ENCODE measurements around the gene ADCY5.

The ADCY5 gene

DNA sequence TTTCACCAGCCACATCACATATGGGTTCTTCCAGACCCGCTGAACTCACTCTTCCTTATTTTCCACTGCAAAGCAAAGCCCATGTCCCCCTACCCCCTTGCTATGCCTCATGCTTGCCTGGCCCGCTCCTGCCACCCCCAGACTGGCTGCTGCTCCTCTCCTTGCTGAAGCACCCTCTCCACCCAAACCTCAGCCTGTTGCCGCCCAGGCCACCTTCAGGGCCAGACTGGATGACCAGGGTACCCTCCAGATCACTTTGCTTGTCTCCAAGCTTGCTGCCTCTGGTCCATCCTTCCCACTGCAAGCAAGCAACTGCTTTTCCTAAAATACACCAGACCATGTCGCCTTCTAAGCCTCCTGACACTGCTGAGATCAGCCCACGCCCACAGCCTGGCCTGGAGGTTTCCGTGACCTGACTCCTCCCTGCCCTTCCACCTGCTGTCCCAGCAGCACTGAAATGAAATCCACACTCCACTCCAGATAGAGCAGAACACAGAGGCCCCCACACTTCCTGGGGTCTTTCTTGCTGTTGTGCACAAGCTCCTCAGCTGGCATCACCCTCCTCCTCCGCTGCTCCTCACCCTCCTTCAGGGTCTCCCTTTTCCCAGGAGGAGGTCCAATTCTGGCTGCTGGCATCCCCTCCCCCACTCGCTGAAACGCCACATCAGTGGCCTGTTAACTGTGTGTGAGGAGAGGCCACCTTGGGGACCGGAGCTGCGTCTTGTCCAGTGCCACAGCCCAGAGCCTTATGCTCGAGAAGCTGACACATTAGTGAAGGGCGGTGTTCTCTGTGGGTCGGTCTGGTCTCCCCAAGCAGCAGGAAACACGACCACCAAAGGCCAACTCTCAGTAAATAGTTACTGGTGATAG, 99.1 kb downstream of the ADCY5 start:
- TF ChIP-seq POLR2A (IDR thresholded peaks at IDR 0.05; ENCODE audit: low read depth, low read length), result no peak
- TF ChIP-seq TAF1 (IDR thresholded peaks at IDR 0.05; ENCODE audit: borderline replicate concordance, low read depth, low read length), result no peak
- no peak for TF ChIP-seq POLR2AphosphoS5 (IDR thresholded peaks at IDR 0.05; ENCODE audit: low read depth, low read length)
- no peak for FAIRE-seq
- no peak for DNase-seq (ENCODE audit: insufficient read length)

DNA sequence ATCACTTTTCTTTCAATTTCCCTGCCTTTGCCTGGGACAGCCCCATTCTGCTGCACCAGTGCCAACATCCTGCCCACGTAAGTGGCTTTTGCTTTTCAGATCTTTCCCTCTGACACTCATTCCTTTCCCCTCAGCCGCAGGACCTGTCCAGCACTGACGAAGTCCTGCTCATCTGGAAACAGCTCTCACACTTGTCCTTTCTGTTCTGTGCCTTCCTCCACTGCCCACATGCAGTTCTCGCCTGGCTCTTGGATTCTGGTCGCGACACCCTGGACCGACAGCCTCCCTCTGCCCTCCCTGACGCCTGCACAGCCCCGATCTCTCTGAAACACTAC, 99.7 kb downstream of the ADCY5 start:
- FAIRE-seq, result no peak
- DNase-seq (ENCODE audit: insufficient read length), result no peak
- TF ChIP-seq TAF1 (IDR thresholded peaks at IDR 0.05; ENCODE audit: borderline replicate concordance, low read depth, low read length) (no peak), POLR2AphosphoS5 (IDR thresholded peaks at IDR 0.05; ENCODE audit: low read depth, low read length) (no peak), POLR2A (IDR thresholded peaks at IDR 0.05; ENCODE audit: low read depth, low read length) (no peak)

DNA sequence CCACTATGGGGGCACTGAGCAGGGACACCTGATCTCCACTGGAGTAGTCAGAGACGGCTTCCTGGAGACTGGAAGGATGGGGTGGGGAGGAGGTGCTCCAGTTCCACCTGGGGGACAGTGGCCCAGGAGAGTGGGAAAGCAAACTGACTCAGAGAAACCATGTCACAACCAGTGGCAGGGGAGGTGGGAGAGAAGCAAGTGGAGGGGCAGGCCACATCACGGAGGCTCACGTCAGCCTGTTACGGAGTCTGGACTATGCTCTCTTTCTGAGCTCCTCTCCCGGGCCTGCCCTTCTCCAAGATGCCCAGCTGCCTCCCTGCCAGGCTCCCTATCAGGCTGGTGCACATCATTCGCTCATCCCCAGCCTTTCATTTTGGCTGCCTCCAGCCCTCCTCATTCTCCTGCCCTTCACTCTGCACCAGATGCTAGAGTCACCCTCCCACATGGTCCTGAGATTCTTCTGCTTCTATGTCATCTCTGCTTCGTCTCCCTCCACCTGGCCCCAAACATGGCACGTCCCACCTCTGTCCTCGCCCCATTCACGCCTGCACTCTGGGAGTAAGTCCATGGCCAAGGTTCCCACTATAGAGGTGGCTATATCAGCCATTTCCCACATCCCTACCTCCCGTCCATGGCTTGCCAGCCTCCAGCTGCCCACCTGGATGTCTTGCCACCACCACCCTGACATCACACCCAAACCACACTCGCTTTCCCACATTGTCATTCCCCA, 100.3 kb downstream of the ADCY5 start:
- FAIRE-seq (no peak), DNase-seq (ENCODE audit: insufficient read length) (no peak)
- TF ChIP-seq POLR2AphosphoS5 (IDR thresholded peaks at IDR 0.05; ENCODE audit: low read depth, low read length), result no peak
- no peak for TF ChIP-seq TAF1 (IDR thresholded peaks at IDR 0.05; ENCODE audit: borderline replicate concordance, low read depth, low read length)
- TF ChIP-seq POLR2A (IDR thresholded peaks at IDR 0.05; ENCODE audit: low read depth, low read length), result no peak

DNA sequence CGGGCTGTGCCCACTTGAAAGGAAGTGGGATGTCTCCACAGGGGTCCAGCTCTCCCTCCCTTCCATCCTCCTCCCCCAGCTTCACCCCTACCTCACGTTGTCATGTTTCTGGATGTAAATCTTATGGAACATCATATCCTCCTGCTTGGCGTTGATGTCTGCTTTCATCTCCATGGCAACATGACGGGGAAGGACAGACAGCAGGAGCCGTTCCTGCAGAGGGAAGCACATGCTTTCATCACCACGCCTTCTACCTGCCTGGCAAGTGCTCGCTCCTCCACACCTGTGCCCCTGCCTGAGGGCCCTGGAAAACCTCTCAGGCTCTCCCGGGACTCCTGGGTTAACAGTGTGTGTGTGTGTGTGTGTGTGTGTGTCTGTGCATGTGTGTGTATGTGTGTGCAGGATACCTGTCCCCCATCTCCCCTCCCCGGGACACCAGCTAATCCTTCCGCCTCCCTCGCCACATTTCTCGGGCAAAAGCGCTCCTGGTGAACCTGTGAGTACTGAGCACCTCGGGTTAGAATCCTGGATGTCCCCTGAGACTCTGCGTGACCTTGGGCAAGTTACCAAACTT, 101.1 kb downstream of the ADCY5 start:
- FAIRE-seq (no peak), DNase-seq (ENCODE audit: insufficient read length) (no peak)
- TF ChIP-seq TAF1 (IDR thresholded peaks at IDR 0.05; ENCODE audit: borderline replicate concordance, low read depth, low read length) (no peak), POLR2AphosphoS5 (IDR thresholded peaks at IDR 0.05; ENCODE audit: low read depth, low read length) (no peak), POLR2A (IDR thresholded peaks at IDR 0.05; ENCODE audit: low read depth, low read length) (no peak)

DNA sequence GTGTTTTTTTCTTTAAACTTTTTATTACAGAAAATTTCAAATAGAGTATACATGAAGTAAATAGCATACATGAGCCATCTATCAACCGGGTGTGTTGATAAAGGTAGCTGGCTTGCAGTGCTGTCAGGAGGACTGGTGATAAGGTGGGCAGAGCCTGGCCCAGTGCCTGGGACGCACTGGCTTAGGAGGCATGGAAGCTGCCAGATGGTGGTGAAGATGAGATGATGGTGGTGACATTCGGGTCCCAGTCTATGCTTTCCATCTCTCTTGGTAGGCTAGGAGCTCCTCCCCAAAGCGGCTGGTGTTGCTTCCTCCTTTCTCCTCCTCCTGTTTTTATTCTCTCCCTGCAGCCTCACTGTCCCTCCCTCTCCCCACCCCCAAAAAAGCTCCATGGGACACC, 101.7 kb downstream of the ADCY5 start:
- no peak for DNase-seq (ENCODE audit: insufficient read length)
- FAIRE-seq, result no peak
- TF ChIP-seq POLR2AphosphoS5 (IDR thresholded peaks at IDR 0.05; ENCODE audit: low read depth, low read length), result no peak
- no peak for TF ChIP-seq POLR2A (IDR thresholded peaks at IDR 0.05; ENCODE audit: low read depth, low read length)
- no peak for TF ChIP-seq TAF1 (IDR thresholded peaks at IDR 0.05; ENCODE audit: borderline replicate concordance, low read depth, low read length)

DNA sequence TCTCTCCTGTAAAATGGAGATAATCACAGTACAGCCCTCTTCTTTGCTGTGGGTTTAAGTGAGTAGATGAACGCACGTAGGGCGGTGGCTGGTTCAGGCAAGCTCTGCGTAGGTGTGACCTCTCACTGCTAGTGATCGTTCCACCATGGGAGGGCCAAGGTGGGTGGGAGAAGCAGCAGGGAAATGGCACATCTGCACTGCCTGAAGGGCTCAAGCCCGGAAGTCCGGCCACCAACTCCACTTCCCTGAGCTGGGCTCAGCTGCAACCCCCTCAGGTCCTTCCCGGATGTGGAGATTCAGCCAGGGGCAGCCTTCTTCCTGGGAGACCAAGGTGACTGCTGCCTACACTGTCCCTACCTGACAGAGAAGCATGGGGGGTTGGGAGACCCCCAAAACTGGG, 102.9 kb downstream of the ADCY5 start:
- no peak for DNase-seq (ENCODE audit: insufficient read length)
- TF ChIP-seq TAF1 (IDR thresholded peaks at IDR 0.05; ENCODE audit: borderline replicate concordance, low read depth, low read length), result no peak
- no peak for TF ChIP-seq POLR2A (IDR thresholded peaks at IDR 0.05; ENCODE audit: low read depth, low read length)
- no peak for TF ChIP-seq POLR2AphosphoS5 (IDR thresholded peaks at IDR 0.05; ENCODE audit: low read depth, low read length)
- FAIRE-seq, result no peak

DNA sequence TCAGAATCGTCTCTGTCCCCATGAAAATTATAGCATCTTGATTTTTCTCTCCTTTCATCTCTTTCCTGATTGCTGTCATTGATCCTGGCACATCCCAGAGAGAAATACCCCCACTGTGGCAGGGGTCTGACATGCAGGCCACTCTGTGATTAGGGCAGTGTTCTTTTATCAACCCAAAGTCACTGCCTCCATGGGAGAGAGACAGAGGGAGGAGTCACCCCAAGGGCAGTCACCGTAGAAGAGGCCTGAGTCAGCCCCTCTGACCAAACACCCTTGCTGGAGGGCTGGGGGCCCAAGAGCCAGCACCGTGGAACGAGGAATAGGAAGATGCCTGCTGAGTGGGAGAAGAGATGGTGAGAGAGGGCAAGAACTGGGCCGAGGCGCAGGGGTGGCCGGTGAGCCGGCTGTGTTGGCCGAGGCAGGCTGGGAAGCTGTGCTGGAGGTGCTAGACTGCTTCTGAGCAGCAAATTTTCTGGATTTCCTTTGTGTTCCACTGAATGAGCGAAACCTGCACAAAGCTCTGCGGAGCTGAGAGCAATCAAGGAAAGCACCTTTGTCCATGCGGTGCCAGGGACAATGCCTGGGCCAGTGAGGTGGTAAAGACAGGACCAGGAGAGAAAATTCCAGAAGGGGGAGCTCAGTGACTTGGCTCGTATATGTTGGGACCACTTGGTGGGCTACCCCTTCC, 103.8 kb downstream of the ADCY5 start:
- no peak for DNase-seq (ENCODE audit: insufficient read length)
- no peak for FAIRE-seq
- TF ChIP-seq POLR2AphosphoS5 (IDR thresholded peaks at IDR 0.05; ENCODE audit: low read depth, low read length) (no peak), TAF1 (IDR thresholded peaks at IDR 0.05; ENCODE audit: borderline replicate concordance, low read depth, low read length) (no peak), POLR2A (IDR thresholded peaks at IDR 0.05; ENCODE audit: low read depth, low read length) (no peak)

DNA sequence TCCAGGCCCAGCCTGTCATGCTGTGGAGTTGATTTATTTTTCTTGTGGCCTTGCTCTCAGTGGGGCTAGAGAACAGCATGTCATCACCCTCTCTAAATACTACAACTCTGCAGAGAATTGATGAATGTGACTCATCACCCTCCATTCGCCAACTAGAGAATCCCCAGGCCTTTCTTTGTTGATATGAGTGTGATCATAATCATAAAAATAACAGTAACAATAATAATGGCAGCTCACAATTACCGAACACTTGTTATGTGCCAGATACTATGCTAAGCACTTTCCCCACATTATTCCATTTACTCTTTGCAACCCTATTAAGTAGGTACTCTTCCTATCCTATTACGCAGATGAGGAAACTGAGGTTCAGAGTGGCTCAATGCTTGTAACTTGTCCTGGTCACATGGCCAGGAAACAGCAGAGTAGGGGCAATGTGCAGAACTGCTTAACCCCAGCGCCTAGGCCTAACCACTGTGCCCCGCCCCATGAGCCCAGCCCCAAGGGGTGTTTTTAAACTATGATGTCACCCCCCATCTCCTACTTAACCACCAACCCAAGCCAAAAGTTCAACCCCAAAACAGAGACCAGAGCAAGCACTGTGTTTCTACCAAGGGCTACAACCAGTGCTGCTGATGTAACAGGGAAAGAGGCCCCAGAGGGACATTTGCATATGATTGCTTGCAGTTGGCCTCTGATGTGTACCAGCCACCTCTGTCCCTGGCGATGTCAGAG, 104.5 kb downstream of the ADCY5 start:
- no peak for DNase-seq (ENCODE audit: insufficient read length)
- no peak for TF ChIP-seq TAF1 (IDR thresholded peaks at IDR 0.05; ENCODE audit: borderline replicate concordance, low read depth, low read length)
- no peak for TF ChIP-seq POLR2AphosphoS5 (IDR thresholded peaks at IDR 0.05; ENCODE audit: low read depth, low read length)
- no peak for TF ChIP-seq POLR2A (IDR thresholded peaks at IDR 0.05; ENCODE audit: low read depth, low read length)
- no peak for FAIRE-seq

DNA sequence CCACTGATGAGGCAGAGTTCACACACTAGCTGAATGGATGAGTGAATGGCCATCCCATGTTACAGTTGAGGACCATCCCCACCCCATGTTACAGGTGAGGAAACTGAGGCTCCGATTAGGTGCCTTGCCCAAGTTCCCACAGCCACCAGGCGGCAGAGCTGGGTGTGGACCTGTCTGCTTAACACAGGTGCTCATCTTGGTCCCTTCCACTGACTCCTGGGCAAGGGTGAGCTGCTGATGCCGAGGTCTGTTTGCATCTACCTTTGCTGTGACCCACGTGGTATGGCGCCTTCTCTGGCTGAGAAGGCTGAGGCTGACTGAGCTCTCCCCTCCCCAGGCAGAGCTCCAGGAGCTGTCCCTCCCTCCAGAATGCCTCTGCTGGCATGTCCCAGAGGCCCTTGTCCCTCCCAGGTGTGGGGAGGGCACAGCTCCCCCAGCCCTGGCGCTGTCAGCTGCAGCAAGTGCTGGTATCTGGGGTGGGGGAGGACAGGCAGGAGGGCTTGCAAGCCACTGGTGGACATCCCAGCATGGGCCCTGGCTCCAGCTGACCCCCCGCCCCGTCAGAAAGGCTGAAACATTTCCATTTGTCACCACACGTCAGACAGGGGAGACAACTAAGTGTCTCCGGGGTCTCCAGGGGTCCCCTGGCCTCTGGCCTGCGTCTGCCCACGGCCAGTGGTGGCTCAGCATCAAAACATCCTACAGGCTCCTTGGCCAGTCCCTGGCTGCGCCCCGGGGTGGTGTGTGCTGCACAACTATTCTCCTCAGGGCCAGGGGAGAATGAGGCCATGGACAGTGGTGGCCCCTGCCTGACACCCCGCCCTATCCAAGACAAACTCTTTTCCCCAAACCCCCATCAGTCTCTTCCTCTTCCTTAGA, 105.4 kb downstream of the ADCY5 start:
- FAIRE-seq (no peak), DNase-seq (ENCODE audit: insufficient read length) (no peak)
- no peak for TF ChIP-seq POLR2AphosphoS5 (IDR thresholded peaks at IDR 0.05; ENCODE audit: low read depth, low read length)
- TF ChIP-seq TAF1 (IDR thresholded peaks at IDR 0.05; ENCODE audit: borderline replicate concordance, low read depth, low read length), result no peak
- no peak for TF ChIP-seq POLR2A (IDR thresholded peaks at IDR 0.05; ENCODE audit: low read depth, low read length)

DNA sequence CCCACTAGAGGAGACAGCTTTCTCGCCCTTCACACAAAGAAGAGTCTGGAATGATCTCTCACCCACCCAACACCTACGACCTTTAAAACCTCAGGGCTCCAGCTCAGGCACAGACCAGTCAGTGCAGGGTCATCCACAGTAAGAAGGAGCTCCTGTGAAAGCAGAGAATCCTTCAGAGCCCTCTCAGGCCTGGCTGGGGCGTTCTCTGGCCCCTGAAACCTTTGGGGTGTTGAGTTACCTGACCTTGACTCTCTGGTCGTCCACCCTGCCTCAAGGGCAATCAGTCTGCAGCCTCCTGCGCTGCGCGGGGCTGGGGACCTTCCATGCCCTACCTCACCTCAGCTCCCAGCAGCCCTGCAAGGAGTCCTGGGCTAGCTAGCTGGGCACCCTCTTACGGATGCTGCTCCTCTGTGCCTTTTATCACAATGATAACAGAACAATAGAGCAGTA, 106.2 kb downstream of the ADCY5 start:
- DNase-seq (ENCODE audit: insufficient read length) (no peak), FAIRE-seq (no peak)
- TF ChIP-seq POLR2A (IDR thresholded peaks at IDR 0.05; ENCODE audit: low read depth, low read length) (no peak), TAF1 (IDR thresholded peaks at IDR 0.05; ENCODE audit: borderline replicate concordance, low read depth, low read length) (no peak), POLR2AphosphoS5 (IDR thresholded peaks at IDR 0.05; ENCODE audit: low read depth, low read length) (no peak)

Data from GM12892 (cell line).